ENCODE measurements around the gene GLI3. TPM values are rescaled to one million over a fixed set of nuclear protein-coding genes. Genes with fewer than 3 reads are reported as not detected.

Gene GLI3
- total RNA-seq, 1 experiment from 2014 or later = 45.0 TPM

GRCh38 chr7:42137941-42138340 is 99.1 kb downstream of the GLI3 start:
- DNase-seq = no peak
- H3K18ac ChIP-seq (ENCODE audit: insufficient read length, low read depth, low read length) = no peak overlapping the region
- WGBS (ENCODE audit: extremely low coverage, insufficient read length, low lambda C conversion rate) = no CpG with 5 or more reads among the region's 4 CpGs
- H3K4me2 ChIP-seq (ENCODE audit: insufficient read depth, insufficient read length, low read length) = no peak overlapping the region
- H3K79me2 ChIP-seq (ENCODE audit: insufficient read depth, low read length) = no peaks in the 10 kb centered on the region
- no peak overlapping the region for H3T11ph ChIP-seq (ENCODE audit: low read length)
- no peaks in the 10 kb centered on the region for H3K27me3 ChIP-seq (ENCODE audit: insufficient read depth, low read length)
- no peak overlapping the region for H2AK5ac ChIP-seq (ENCODE audit: insufficient read length, low read length)
- H3K9me3 ChIP-seq (ENCODE audit: control insufficient read depth, low read depth, low read length) = no peaks in the 10 kb centered on the region
- Mint-ChIP-seq H3K4me1 (peaks cover 34 to 40% of the 10 kb centered on the region in 2 experiments), H3K9me3 (no peaks in the 10 kb centered on the region), H3K36me3 (ENCODE audit: insufficient read depth in 1 of 3, low read depth in 3 of 3) (peaks cover 0 to 6% (median 4%) of the 10 kb centered on the region in 3 experiments; a peak in 4 of 7 replicates), H3K27me3 (ENCODE audit: low read depth) (no peaks in the 10 kb centered on the region), H3K4me3 (no peak overlapping the region), H3K27ac (no peak overlapping the region; a peak in 1 of 7 replicates)
- no peak overlapping the region for H2BK20ac ChIP-seq (ENCODE audit: low read depth, low read length, poor library complexity, severe bottlenecking)
- no peak for TF ChIP-seq CTCF (conservative IDR thresholded peaks at IDR 0.05)
- H3K79me1 ChIP-seq (ENCODE audit: insufficient read depth, low read depth, low read length, poor library complexity, severe bottlenecking) = peaks cover 2% of the 10 kb centered on the region
- no peak overlapping the region for H4K5ac ChIP-seq (ENCODE audit: insufficient read length, low read depth, low read length)
- H2BK15ac ChIP-seq (ENCODE audit: low read depth, low read length) = no peak overlapping the region
- H2BK12ac ChIP-seq (ENCODE audit: insufficient read length, low read depth, low read length) = no peak overlapping the region
- H3K9ac ChIP-seq (ENCODE audit: extremely low read depth, insufficient read length, low read length) = no peak overlapping the region
- H2BK120ac ChIP-seq (ENCODE audit: low read depth, low read length, poor library complexity, severe bottlenecking) = no peak overlapping the region
- H3K23me2 ChIP-seq (ENCODE audit: insufficient read length, low read depth, low read length, poor library complexity, severe bottlenecking) = no peaks in the 10 kb centered on the region
- H3K27ac ChIP-seq (ENCODE audit: insufficient read length, low read depth, low read length) = no peak overlapping the region
- H4K20me1 ChIP-seq (ENCODE audit: control insufficient read depth, insufficient read depth, insufficient read length) = no peaks in the 10 kb centered on the region
- H3K4ac ChIP-seq (ENCODE audit: low read depth, low read length) = no peak overlapping the region
- no peak overlapping the region for H4K91ac ChIP-seq (ENCODE audit: insufficient read length, low read depth, low read length)
- no peaks in the 10 kb centered on the region for H3K4me1 ChIP-seq (ENCODE audit: insufficient read depth, low read length)
- H3K23ac ChIP-seq (ENCODE audit: insufficient read length, low read depth, low read length) = no peak overlapping the region
- no peak overlapping the region for H2AFZ ChIP-seq (ENCODE audit: low read length)
- no peak overlapping the region for H3K14ac ChIP-seq (ENCODE audit: insufficient read depth, low read length)
- H3K56ac ChIP-seq (ENCODE audit: insufficient read length, low read depth, low read length) = no peak overlapping the region
- no peak overlapping the region for H4K8ac ChIP-seq (replicated peaks; ENCODE audit: insufficient read length, low read depth, low read length)
- H2BK5ac ChIP-seq (ENCODE audit: insufficient read length, low read length) = no peak overlapping the region
